HG02610 (cell line): ENCODE data around the gene ZFP36L1.
A peak's percentile ranks its signal among the peaks of the same experiment; 100 is the strongest.

Experiments used
- ATAC-seq: cut with Tn5 transposase; IDR thresholded peaks from one replicate; pipeline ENCODE4 v1.9.1; 2021; ENCODE audit warnings: mild to moderate bottlenecking, moderate library complexity; ENCODE audit not compliant: unreplicated experiment

Gene ZFP36L1

DNA sequence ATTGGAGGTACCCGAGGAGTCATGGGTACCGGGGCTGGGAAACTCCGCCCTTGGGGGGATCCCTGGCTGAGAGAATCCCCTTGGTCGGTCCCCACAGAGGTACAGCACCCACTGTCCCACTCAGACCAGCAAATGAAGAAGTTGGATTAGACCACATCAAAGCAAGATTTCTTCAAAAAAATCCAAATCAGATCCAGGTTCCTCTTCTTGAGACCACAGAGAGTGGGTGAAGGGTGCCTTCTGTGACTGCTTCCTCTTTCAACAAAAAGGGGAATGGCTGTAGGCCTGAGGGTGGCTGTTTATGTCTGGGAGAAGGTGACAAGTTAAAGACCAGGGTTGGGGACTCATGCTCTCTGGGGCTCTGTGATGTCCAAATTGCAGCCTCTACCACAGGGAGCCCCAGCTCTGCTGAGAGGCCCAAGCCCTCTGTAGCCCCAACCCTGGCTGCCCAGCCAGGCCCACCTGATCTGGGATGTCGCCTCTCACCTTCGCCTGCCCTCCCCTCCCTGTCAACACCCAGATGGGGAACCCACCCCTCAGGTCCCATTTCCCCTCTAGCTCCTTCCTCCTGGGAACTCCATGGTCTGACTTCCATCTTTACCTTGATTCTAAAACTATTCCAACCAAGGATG lies 50.9 kb downstream of the ZFP36L1 start:
- ATAC-seq, result peak; percentile 82

DNA sequence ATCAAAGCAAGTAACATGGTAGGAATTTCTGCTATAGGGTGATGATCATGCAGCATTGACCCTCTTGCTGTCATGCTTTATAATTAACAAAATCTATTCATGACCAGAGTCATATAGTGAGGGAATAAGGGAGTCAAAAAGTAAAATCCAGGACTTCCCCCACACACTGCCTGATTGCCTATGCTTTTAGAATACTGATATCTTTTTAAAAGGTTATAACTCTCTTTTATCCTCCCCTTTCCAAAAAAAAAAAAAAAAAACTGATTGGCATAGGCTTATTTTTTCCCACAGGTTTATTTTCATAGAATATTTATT lies 51.4 kb downstream of the ZFP36L1 start:
- peak; percentile 25 for ATAC-seq

DNA sequence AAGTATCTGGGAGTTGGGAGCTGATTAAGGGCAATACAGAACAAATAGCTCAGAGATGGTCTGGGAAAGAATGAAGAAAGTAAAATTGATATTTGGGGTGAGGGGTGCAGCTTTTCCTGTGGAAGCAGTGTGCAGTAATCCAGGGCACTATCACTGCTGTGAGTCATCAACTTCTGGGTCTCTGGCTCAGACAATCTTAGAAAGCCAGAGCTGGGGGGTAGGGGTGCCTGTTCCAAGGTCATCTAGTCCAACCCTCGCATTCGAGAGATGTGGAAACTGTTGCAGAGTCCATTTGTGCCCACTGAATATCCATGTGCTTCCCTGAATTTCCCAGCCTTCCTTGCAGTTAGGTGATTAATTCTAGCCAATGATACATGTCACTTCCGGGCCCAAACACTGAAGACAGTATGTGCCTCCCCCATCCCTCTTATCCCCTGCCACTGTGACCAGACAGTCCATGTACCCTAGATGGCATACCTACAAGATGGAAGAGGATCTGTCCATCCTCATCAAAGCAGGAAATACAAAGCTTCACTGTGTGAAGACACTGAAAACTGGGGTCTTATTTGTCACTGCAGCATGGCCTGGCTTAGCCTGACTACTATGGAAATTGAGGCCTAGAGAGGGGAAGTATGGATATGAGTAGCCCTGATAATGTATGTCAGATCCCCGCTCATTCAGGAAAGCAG lies 51.9 kb downstream of the ZFP36L1 start:
- no peak for ATAC-seq

DNA sequence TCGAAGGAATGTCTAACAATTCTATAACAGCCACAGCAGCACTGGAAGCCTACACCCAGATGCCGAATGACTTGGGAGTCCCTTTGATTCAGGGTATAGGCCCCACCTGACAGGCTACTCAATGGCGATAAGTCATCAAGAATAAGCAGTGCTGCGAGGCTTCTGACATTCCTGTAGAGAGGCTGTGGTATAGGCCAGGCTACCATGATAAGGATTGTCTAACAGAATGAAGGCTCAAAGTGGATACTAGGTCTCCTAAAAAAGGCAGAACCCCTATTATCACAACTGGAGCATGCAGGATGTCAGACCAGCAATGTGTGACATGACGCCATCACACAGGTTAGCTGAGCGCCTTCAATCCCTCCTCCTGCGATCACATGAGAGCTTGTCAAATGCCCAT lies 53.2 kb downstream of the ZFP36L1 start:
- ATAC-seq, result no peak

DNA sequence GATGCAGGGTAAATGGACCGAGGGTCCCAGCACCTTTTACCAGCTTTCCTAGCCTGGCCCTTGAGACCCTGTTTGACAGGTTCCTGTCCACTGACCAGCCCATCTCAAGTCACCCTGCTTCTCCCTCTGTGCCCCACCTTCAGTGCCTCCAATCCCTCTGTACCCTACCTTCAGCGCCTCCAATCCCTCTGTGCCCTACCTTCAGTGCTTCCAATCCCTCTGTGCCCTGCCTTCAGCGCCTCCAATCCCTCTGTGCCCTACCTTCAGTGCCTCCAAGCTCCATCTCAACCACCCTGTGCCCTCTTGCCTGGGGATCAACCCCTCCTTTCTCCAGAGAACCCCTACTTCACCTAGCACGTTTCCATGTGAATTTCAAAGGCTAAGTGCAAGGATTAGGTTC lies 54.3 kb downstream of the ZFP36L1 start:
- no peak for ATAC-seq
